Astrocyte (in vitro differentiated cells and primary cell): ENCODE results near the gene RAB8B. TPM values are rescaled to one million over a fixed set of nuclear protein-coding genes. Genes with fewer than 3 reads are reported as not detected.

ENCODE experiments used
- DNase-seq: peaks from one replicate; pipeline ENCODE4 v3.0.0-alpha.2; 2010; ENCODE audit warnings: low read depth
- FAIRE-seq: peaks from 2 replicates; lab custom pipeline; 2011; peaks lifted over from hg19 to GRCh38; lab: Jason Lieb, UNC
- H2AFZ ChIP-seq: 2 replicates; pipeline ENCODE4 v1.6.0; 2012; ENCODE audit warnings: low read depth, low read length, inconsistent platforms
- H3K27ac ChIP-seq: 2 replicates; pipeline ENCODE4 v1.5.1; 2011; ENCODE audit warnings: low read depth, low read length, inconsistent platforms
- H3K27me3 ChIP-seq: 2 replicates; pipeline ENCODE4 v1.6.0; 2011; ENCODE audit warnings: low read length, inconsistent platforms; ENCODE audit not compliant: insufficient read depth
- H3K36me3 ChIP-seq: 2 replicates; pipeline ENCODE4 v1.5.1; 2011; ENCODE audit warnings: low read length, inconsistent platforms; ENCODE audit not compliant: insufficient read depth
- H3K4me1 ChIP-seq: 2 replicates; pipeline ENCODE4 v1.5.1; 2011; ENCODE audit warnings: low read length, inconsistent platforms; ENCODE audit not compliant: insufficient read depth
- H3K4me2 ChIP-seq: 2 replicates; pipeline ENCODE4 v1.6.0; 2012; ENCODE audit warnings: low read length, inconsistent platforms
- H3K4me3 ChIP-seq: 2 replicates; pipeline ENCODE4 v1.5.1; 2011; ENCODE audit warnings: low read depth, mild to moderate bottlenecking, low read length, inconsistent platforms; ENCODE audit not compliant: insufficient read depth
- H3K79me2 ChIP-seq: 2 replicates; pipeline ENCODE4 v1.6.0; 2012; ENCODE audit warnings: mild to moderate bottlenecking, low read length, inconsistent platforms; ENCODE audit not compliant: insufficient read depth
- H3K9ac ChIP-seq: 2 replicates; pipeline ENCODE4 v1.6.0; 2012; ENCODE audit warnings: mild to moderate bottlenecking, low read length, inconsistent platforms
- H3K9me3 ChIP-seq: 2 replicates; pipeline ENCODE4 v1.5.1; 2012; ENCODE audit warnings: low read depth, mild to moderate bottlenecking, low read length, inconsistent platforms; ENCODE audit not compliant: insufficient read depth
- H4K20me1 ChIP-seq: 2 replicates; pipeline ENCODE4 v1.6.0; 2012; ENCODE audit warnings: low read length, inconsistent platforms; ENCODE audit not compliant: insufficient read depth
- H3K27ac Mint-ChIP-seq: one replicate; pipeline ENCODE4 v1.8.0; 2021; ENCODE audit warnings: mild to moderate bottlenecking, mixed read lengths; ENCODE audit not compliant: unreplicated experiment
- H3K27me3 Mint-ChIP-seq: one replicate; pipeline ENCODE4 v1.8.0; 2021; ENCODE audit warnings: low read depth, mixed read lengths; ENCODE audit not compliant: unreplicated experiment
- H3K36me3 Mint-ChIP-seq: one replicate; pipeline ENCODE4 v1.8.0; 2021; ENCODE audit warnings: low read depth, mixed read lengths; ENCODE audit not compliant: unreplicated experiment
- H3K4me1 Mint-ChIP-seq: one replicate; pipeline ENCODE4 v1.8.0; 2021; ENCODE audit warnings: low read depth, mixed read lengths; ENCODE audit not compliant: unreplicated experiment
- H3K4me3 Mint-ChIP-seq: one replicate; pipeline ENCODE4 v1.8.0; 2021; ENCODE audit warnings: mild to moderate bottlenecking, moderate library complexity, mixed read lengths; ENCODE audit not compliant: unreplicated experiment
- H3K9me3 Mint-ChIP-seq: one replicate; pipeline ENCODE4 v1.8.0; 2021; ENCODE audit warnings: mild to moderate bottlenecking, mixed read lengths; ENCODE audit not compliant: unreplicated experiment
- EZH2 ChIP-seq: IDR thresholded peaks from 2 replicates; pipeline ENCODE4 v1.6.1; 2012; ENCODE audit warnings: mild to moderate bottlenecking, low read length, inconsistent platforms; ENCODE audit not compliant: insufficient read depth
- total RNA-seq: library from RNA; stranded (reverse); gene quantifications from 2 replicates; pipeline ENCODE4 v1.2.1, GENCODE V29; 2021
- TF ChIP-seq, protein P1 (sequence below): IDR thresholded peaks from 2 replicates; pipeline ENCODE4 v1.5.1; 2011; ENCODE audit warnings: low read depth, mild to moderate bottlenecking, inconsistent platforms, low read length, moderate library complexity; ENCODE audit not compliant: insufficient read depth

Gene RAB8B
- total RNA-seq, 1 donor from 2014 or later = 49.3 TPM

DNA sequence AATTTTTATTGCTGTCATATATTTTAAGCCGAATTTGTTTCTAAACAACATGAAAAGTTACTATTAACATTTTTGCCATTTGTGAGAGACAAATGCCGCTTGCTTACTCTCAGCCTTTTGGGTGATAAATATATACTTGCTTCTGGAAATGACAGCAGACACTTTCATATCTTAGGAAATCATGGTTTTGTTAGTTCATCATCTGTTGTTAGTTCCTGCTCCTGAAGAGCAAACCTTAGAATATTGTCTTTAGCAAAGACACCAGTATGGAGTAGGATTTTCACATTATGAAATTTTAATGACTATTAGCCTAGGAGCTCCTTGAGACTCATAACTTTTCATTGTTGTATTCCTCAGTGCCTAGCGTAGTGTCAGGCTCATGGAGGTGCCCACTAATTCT, 36.0 kb downstream of the RAB8B start:
- TF ChIP-seq, protein P1, sequence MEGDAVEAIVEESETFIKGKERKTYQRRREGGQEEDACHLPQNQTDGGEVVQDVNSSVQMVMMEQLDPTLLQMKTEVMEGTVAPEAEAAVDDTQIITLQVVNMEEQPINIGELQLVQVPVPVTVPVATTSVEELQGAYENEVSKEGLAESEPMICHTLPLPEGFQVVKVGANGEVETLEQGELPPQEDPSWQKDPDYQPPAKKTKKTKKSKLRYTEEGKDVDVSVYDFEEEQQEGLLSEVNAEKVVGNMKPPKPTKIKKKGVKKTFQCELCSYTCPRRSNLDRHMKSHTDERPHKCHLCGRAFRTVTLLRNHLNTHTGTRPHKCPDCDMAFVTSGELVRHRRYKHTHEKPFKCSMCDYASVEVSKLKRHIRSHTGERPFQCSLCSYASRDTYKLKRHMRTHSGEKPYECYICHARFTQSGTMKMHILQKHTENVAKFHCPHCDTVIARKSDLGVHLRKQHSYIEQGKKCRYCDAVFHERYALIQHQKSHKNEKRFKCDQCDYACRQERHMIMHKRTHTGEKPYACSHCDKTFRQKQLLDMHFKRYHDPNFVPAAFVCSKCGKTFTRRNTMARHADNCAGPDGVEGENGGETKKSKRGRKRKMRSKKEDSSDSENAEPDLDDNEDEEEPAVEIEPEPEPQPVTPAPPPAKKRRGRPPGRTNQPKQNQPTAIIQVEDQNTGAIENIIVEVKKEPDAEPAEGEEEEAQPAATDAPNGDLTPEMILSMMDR = no peak
- TF ChIP-seq EZH2 = no peak
- Histone ChIP-seq H4K20me1 (no peaks in the 10 kb centered on the region), H3K4me3 (no peak overlapping the region), H3K9ac (no peak overlapping the region), H3K27ac (no peak overlapping the region), H3K79me2 (peaks cover 16% of the 10 kb centered on the region), H3K36me3 (peaks cover 4% of the 10 kb centered on the region), H3K4me2 (no peak overlapping the region), H3K9me3 (no peaks in the 10 kb centered on the region), H3K4me1 (peaks cover 8% of the 10 kb centered on the region), H3K27me3 (no peaks in the 10 kb centered on the region), H2AFZ (no peak overlapping the region)
- peaks cover 3% of the 10 kb centered on the region for H3K36me3 Mint-ChIP-seq
- H3K27ac Mint-ChIP-seq = no peak overlapping the region
- peaks cover 25% of the 10 kb centered on the region for H3K4me1 Mint-ChIP-seq
- no peak overlapping the region for H3K4me3 Mint-ChIP-seq
- H3K27me3 Mint-ChIP-seq = no peaks in the 10 kb centered on the region
- H3K9me3 Mint-ChIP-seq = no peaks in the 10 kb centered on the region
- FAIRE-seq (no peak), DNase-seq (no peak)

DNA sequence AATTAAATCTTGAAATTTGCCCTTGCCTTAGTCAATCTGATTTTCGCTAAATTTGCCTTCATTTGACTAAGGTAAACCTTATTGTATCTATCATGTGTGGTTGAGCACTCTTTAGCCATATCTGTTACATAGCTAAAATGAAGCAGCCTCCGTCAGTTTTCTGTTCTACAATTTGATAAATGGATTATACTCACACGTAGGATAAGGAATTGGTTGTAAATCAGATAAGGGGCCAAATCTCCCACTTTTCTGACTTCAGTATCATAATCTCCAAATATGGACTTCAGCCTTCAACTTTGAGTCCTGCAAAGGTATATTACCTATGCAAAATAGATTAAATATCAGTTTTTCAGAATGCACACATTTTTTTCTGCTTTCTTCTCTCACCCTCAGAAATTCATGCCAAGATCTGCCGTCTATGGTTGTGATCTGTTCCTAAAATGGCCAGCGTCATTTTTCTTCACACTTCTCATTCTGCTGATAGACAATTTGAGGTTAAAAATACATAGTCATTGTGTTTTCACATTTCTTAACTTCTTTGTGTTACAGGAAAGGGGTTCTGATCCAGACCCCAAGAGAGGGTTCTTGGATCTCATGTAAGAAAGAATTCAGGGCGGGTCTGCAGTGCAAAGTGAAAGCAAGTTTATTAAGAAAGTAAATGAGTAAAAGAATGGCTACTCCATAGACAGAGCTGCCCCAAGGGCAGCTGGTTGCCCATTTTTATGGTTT, 36.9 kb downstream of the RAB8B start:
- H3K27ac Mint-ChIP-seq = no peak overlapping the region
- peaks cover 6% of the 10 kb centered on the region for H3K4me1 ChIP-seq
- H3K27me3 ChIP-seq = no peaks in the 10 kb centered on the region
- DNase-seq (no peak), FAIRE-seq (no peak)
- no peak overlapping the region for H3K27ac ChIP-seq
- H3K79me2 ChIP-seq = peaks cover 14% of the 10 kb centered on the region
- H3K4me2 ChIP-seq = no peak overlapping the region
- no peak for TF ChIP-seq EZH2
- TF ChIP-seq, protein P1 = no peak
- H3K4me3 ChIP-seq = no peak overlapping the region
- H3K36me3 ChIP-seq = peaks cover 4% of the 10 kb centered on the region
- H3K9me3 Mint-ChIP-seq = no peaks in the 10 kb centered on the region
- H2AFZ ChIP-seq = no peak overlapping the region
- peaks cover 21% of the 10 kb centered on the region for H3K4me1 Mint-ChIP-seq
- no peaks in the 10 kb centered on the region for H3K9me3 ChIP-seq
- H3K27me3 Mint-ChIP-seq = no peaks in the 10 kb centered on the region
- no peaks in the 10 kb centered on the region for H4K20me1 ChIP-seq
- H3K4me3 Mint-ChIP-seq = no peak overlapping the region
- peaks cover 3% of the 10 kb centered on the region for H3K36me3 Mint-ChIP-seq
- no peak overlapping the region for H3K9ac ChIP-seq

DNA sequence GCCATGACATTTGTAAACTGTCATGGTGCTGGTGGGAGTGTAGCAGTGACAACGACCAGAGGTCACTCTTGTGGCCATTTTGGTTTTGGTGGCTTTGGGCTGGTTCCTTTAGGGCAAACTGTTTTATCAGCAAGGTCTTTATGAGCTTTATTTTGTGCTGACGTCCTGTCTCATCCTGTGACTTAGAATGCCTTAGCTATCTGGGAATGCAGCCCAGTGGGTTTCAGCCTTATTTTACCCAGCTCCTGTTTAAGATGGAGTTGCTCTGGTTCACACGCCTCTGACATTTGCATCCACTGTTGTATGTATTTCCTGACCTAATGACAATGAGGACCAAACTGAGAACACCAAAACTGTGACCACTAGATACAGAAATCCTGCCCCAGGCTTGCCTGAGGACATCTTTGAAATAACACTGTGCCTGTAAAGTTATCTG, 37.6 kb downstream of the RAB8B start:
- H3K4me1 Mint-ChIP-seq = peaks cover 22% of the 10 kb centered on the region
- no peak overlapping the region for H3K4me3 Mint-ChIP-seq
- Histone ChIP-seq H2AFZ (no peak overlapping the region), H3K79me2 (peaks cover 8% of the 10 kb centered on the region), H3K4me2 (no peak overlapping the region), H3K4me3 (no peak overlapping the region), H3K9me3 (no peaks in the 10 kb centered on the region), H3K27ac (no peak overlapping the region), H3K4me1 (no peaks in the 10 kb centered on the region), H3K36me3 (peaks cover 4% of the 10 kb centered on the region), H4K20me1 (no peaks in the 10 kb centered on the region), H3K9ac (no peak overlapping the region), H3K27me3 (no peaks in the 10 kb centered on the region)
- H3K9me3 Mint-ChIP-seq = no peaks in the 10 kb centered on the region
- no peaks in the 10 kb centered on the region for H3K27me3 Mint-ChIP-seq
- H3K36me3 Mint-ChIP-seq = peaks cover 3% of the 10 kb centered on the region
- TF ChIP-seq, protein P1 = no peak
- no peak for TF ChIP-seq EZH2
- H3K27ac Mint-ChIP-seq = no peak overlapping the region
- FAIRE-seq = no peak
- no peak for DNase-seq
